Left renal cortex interstitium (tissue), 4 donors: Measurements from ENCODE around the gene FASTKD2. TPM values are rescaled to one million over a fixed set of nuclear protein-coding genes. Genes with fewer than 3 reads are reported as not detected.

Experiments
- DNase-seq, 4 donors: peaks; one replicate each; pipeline ENCODE4 v3.0.0-alpha.2; 2013; ENCODE audit warnings: low read depth in 4 of 4, low spot score in 2 of 4, missing footprints in 1 of 4
- polyA plus RNA-seq, 4 donors: library from polyadenylated mRNA; unstranded; fragments of 120-200 nt; gene quantifications; one replicate each; pipeline ENCODE4 v1.2.1, GENCODE V29; 2013; ENCODE audit not compliant: insufficient read length in 4 of 4

The FASTKD2 gene
- polyA plus RNA-seq, 4 donors = 34.8 to 44.0 (median 39.0) TPM

- DNase-seq = no peak
Observed at GRCh38 chr2:206831442-206831995, 66.1 kb downstream of the FASTKD2 start.

- DNase-seq = no peak
Observed at GRCh38 chr2:206832873-206833272, 67.5 kb downstream of the FASTKD2 start.

GRCh38 chr2:206833291-206833690 is 67.9 kb downstream of the FASTKD2 start:
- no peak for DNase-seq

GRCh38 chr2:206836722-206837121 is 71.3 kb downstream of the FASTKD2 start:
- no peak for DNase-seq

- no peak for DNase-seq
Observed at GRCh38 chr2:206837775-206838174, 72.4 kb downstream of the FASTKD2 start.

GRCh38 chr2:206838690-206839089 is 73.3 kb downstream of the FASTKD2 start:
- DNase-seq = no peak

GRCh38 chr2:206840999-206841398 is 75.6 kb downstream of the FASTKD2 start:
- no peak for DNase-seq

Other genes starting within 250 kb of the FASTKD2 start
- not detected for gene FAM237A, start 123.1 kb upstream of the FASTKD2 start, polyA plus RNA-seq
- gene DYTN, start 47.2 kb upstream of the FASTKD2 start, polyA plus RNA-seq = under 1 TPM in 1 of 4 donors, not detected in 3; 0.16 TPM
- gene MDH1B, start 278 bp upstream of the FASTKD2 start, polyA plus RNA-seq = 10 to 100 TPM; 11.0 to 17.1 (median 13.6) TPM
- gene CPO, start 173.9 kb downstream of the FASTKD2 start, polyA plus RNA-seq = 1 to 10 TPM in 3 of 4 donors, under 1 TPM in 1; 0.62 to 2.0 (median 1.4) TPM